Measurements from ENCODE around the gene TAF4B.

- TF ChIP-seq RAD21 (IDR thresholded peaks at IDR 0.05; ENCODE audit: low read length) (no peak), CTCF (IDR thresholded peaks at IDR 0.05) (no peak), TAF1 (IDR thresholded peaks at IDR 0.05; ENCODE audit: borderline replicate concordance, low read depth, low read length) (no peak), MAX (IDR thresholded peaks at IDR 0.05; ENCODE audit: low read depth) (no peak), PBX3 (IDR thresholded peaks at IDR 0.05) (no peak), POLR2AphosphoS5 (IDR thresholded peaks at IDR 0.05; ENCODE audit: low read depth, low read length) (no peak), SIN3A (IDR thresholded peaks at IDR 0.05; ENCODE audit: borderline replicate concordance, low read depth, low read length) (no peak)
- TF ChIP-seq, protein P1, sequence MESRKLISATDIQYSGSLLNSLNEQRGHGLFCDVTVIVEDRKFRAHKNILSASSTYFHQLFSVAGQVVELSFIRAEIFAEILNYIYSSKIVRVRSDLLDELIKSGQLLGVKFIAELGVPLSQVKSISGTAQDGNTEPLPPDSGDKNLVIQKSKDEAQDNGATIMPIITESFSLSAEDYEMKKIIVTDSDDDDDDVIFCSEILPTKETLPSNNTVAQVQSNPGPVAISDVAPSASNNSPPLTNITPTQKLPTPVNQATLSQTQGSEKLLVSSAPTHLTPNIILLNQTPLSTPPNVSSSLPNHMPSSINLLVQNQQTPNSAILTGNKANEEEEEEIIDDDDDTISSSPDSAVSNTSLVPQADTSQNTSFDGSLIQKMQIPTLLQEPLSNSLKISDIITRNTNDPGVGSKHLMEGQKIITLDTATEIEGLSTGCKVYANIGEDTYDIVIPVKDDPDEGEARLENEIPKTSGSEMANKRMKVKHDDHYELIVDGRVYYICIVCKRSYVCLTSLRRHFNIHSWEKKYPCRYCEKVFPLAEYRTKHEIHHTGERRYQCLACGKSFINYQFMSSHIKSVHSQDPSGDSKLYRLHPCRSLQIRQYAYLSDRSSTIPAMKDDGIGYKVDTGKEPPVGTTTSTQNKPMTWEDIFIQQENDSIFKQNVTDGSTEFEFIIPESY (IDR thresholded peaks at IDR 0.05; ENCODE audit: borderline replicate concordance, low read depth), result no peak
- TF ChIP-seq, protein P2, sequence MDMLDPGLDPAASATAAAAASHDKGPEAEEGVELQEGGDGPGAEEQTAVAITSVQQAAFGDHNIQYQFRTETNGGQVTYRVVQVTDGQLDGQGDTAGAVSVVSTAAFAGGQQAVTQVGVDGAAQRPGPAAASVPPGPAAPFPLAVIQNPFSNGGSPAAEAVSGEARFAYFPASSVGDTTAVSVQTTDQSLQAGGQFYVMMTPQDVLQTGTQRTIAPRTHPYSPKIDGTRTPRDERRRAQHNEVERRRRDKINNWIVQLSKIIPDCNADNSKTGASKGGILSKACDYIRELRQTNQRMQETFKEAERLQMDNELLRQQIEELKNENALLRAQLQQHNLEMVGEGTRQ (IDR thresholded peaks at IDR 0.05; ENCODE audit: borderline replicate concordance, low read depth, low read length), result no peak
- TF ChIP-seq, protein P3, sequence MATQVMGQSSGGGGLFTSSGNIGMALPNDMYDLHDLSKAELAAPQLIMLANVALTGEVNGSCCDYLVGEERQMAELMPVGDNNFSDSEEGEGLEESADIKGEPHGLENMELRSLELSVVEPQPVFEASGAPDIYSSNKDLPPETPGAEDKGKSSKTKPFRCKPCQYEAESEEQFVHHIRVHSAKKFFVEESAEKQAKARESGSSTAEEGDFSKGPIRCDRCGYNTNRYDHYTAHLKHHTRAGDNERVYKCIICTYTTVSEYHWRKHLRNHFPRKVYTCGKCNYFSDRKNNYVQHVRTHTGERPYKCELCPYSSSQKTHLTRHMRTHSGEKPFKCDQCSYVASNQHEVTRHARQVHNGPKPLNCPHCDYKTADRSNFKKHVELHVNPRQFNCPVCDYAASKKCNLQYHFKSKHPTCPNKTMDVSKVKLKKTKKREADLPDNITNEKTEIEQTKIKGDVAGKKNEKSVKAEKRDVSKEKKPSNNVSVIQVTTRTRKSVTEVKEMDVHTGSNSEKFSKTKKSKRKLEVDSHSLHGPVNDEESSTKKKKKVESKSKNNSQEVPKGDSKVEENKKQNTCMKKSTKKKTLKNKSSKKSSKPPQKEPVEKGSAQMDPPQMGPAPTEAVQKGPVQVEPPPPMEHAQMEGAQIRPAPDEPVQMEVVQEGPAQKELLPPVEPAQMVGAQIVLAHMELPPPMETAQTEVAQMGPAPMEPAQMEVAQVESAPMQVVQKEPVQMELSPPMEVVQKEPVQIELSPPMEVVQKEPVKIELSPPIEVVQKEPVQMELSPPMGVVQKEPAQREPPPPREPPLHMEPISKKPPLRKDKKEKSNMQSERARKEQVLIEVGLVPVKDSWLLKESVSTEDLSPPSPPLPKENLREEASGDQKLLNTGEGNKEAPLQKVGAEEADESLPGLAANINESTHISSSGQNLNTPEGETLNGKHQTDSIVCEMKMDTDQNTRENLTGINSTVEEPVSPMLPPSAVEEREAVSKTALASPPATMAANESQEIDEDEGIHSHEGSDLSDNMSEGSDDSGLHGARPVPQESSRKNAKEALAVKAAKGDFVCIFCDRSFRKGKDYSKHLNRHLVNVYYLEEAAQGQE (IDR thresholded peaks at IDR 0.05; ENCODE audit: low read depth, low read length), result no peak
Observed at GRCh38 chr18:26417190-26417589, 190.9 kb downstream of the TAF4B start.

All from SK-N-SH (cell line).